HUES6 (cell line): ENCODE measurements around the gene KCP.

Experiments
- H3K27ac ChIP-seq: 2 replicates; pipeline ENCODE4 v1.7.0; 2013; ENCODE audit warnings: low read depth, mild to moderate bottlenecking, low read length, inconsistent platforms
- H3K27me3 ChIP-seq: 2 replicates; pipeline ENCODE4 v1.6.1; 2013; ENCODE audit warnings: low read length; ENCODE audit not compliant: control insufficient read depth, insufficient read depth
- H3K36me3 ChIP-seq: 2 replicates; pipeline ENCODE4 v1.6.1; 2013; ENCODE audit warnings: low read length; ENCODE audit not compliant: control insufficient read depth, insufficient read depth
- H3K4me1 ChIP-seq: 2 replicates; pipeline ENCODE4 v1.6.1; 2013; ENCODE audit warnings: low read length; ENCODE audit not compliant: control insufficient read depth, insufficient read depth
- H3K4me3 ChIP-seq: 2 replicates; pipeline ENCODE4 v1.5.1; 2013; ENCODE audit warnings: low read depth, low read length
- H3K9ac ChIP-seq: one replicate; pipeline ENCODE4 v1.6.1; 2013; ENCODE audit warnings: mild to moderate bottlenecking, low read length
- H3K9me3 ChIP-seq: 2 replicates; pipeline ENCODE4 v1.6.1; 2013; ENCODE audit warnings: low read depth, low read length; ENCODE audit not compliant: control insufficient read depth, insufficient read depth

KCP gene

GRCh38 chr7:128910569-128910945 lies at the start of gene KCP:
TSS of gene KCP (minus strand) at chr7:128910709. CDS start at chr7:128910676, 33 bp downstream.
- Histone ChIP-seq H3K9me3 (no peaks in the 10 kb centered on the region), H3K27ac (peak within 1 kb of the TSS; percentile 73; the same call in 1 of the 2 replicates), H3K9ac (peak within 1 kb of the TSS; percentile 58), H3K4me1 (peaks cover 32% of the 10 kb centered on the region), H3K27me3 (peaks cover 30% of the 10 kb centered on the region; the same call in 1 of the 2 replicates), H3K36me3 (no peaks in the 10 kb centered on the region; the same call in 1 of the 2 replicates), H3K4me3 (peak within 1 kb of the TSS; percentile 65)

GRCh38 chr7:128959296-128959695 lies 48.8 kb upstream of the KCP start:
- Histone ChIP-seq H3K4me3 (no peak overlapping the region), H3K9ac (no peak overlapping the region), H3K27me3 (no peaks in the 10 kb centered on the region), H3K27ac (no peak overlapping the region), H3K4me1 (peaks cover 11% of the 10 kb centered on the region), H3K36me3 (peaks cover 85% of the 10 kb centered on the region), H3K9me3 (no peaks in the 10 kb centered on the region)

DNA sequence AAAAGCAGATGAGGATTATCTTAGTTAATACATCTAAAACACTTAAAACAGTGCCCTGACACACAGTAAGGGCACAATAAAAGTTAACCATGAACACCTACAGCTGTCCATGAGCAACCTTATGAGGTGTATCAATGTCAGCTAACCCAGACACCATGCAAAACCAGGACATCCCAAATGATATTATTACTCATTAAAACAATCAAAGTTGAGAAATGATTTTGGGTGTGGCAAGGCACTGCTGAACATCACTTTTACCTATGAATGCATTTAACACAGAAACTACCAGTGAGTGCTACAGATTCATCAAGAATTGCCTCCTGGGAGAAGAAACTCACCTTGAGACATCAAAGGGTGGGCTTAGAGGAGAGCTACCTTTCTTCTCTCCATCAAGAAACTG lies 45.5 kb upstream of the KCP start:
- Histone ChIP-seq H3K9me3 (no peaks in the 10 kb centered on the region), H3K36me3 (peaks cover 82% of the 10 kb centered on the region), H3K4me3 (no peak overlapping the region), H3K4me1 (peaks cover 14% of the 10 kb centered on the region), H3K27ac (no peak overlapping the region), H3K27me3 (no peaks in the 10 kb centered on the region), H3K9ac (no peak overlapping the region)

DNA sequence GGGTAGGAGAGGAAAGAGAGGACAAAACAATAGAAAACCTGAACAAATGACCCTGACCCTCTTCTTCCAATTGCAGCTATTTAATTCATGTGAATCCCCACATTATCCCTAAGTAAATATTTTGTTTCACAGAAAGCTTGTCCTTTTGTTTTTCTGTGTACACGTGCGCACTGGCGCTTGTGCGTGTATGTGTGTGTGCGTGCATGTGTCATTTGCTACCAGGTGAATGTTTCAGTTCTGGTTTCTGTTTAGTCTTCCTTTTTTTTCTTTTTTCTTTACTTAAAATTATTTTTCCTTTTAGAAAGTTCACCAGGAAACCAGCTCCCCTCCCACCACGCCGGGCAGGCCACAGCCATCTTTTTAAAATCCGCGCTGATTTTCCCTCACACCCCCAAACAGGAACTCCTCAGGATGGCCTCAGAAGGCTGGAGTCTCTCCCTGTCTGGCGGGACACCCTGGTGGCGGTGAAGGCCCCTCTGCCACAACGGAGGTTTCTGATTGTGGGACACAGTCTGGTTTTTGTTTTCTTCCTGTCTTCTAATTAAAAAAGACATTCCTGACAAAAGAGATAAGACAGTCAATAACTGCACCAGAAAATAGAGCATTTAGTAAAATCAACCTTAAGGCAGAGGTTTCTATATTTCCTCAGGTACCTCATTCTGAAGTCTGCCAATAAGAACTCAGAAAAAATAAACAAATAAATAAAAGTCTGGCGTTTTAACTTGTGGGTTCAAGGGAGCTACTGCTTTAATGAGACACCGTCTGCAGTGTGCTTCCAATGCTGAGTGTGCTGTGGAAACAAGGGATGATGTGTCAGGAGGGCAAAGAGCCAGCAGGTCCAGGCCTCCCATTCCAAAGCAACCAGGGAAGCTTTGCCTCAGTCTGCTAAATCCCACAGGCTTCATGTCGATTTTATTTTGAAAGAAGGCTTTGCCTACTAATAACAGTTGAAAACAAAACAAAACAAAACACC lies 44.6 kb upstream of the KCP start:
- H3K9ac ChIP-seq: no peak overlapping the region
- peaks cover 79% of the 10 kb centered on the region for H3K36me3 ChIP-seq
- no peaks in the 10 kb centered on the region for H3K9me3 ChIP-seq
- no peak overlapping the region for H3K27ac ChIP-seq
- H3K4me1 ChIP-seq: peaks cover 14% of the 10 kb centered on the region
- H3K4me3 ChIP-seq: no peak overlapping the region
- no peaks in the 10 kb centered on the region for H3K27me3 ChIP-seq

DNA sequence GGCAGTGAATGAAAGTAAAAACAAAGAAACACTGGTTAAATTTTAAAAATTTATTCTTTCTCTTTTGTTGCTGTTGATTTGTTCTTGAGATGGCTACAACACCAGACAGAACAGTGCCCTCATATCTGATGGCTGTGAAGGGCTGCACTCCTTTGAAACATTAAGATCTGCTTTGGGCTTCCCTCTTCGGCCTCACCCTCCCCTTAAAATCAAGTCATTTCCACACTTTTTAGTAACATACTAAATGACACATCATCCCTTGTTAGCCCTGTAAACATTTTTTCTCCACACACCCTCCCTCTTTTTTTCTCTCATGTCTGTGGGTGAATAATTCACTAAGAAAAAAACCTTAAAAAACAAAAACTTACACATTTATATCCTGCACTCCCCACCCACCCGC lies 43.6 kb upstream of the KCP start:
- Histone ChIP-seq H3K4me1 (peaks cover 14% of the 10 kb centered on the region), H3K36me3 (peaks cover 71% of the 10 kb centered on the region), H3K27ac (no peak overlapping the region)

DNA sequence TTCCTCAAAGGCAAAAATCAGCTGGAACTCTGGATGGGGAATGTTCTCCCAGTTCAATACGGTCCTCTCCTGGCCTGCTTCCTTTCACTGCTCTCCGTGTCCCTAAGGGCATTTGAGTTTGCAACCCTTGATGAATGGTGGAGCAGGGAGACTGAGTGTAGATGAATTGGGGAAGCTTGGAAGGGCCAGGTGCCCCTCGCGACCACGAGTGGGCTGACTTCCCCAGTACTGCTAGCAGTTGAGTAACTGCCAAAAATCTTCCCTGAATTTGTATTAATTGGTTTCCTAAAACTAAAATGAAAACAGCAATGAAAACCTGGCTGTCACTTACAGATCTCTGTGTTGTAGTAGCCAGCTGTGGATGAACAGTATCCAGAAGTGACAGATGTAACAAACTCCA lies 40.8 kb upstream of the KCP start:
- H3K27ac ChIP-seq: no peak overlapping the region
- no peak overlapping the region for H3K9ac ChIP-seq
- H3K36me3 ChIP-seq: peaks cover 45% of the 10 kb centered on the region

More for the DNA sequence above, 43.6 kb upstream of the KCP start:
- H3K9me3 ChIP-seq: no peaks in the 10 kb centered on the region
- no peak overlapping the region for H3K4me3 ChIP-seq
- no peak overlapping the region for H3K9ac ChIP-seq
- no peaks in the 10 kb centered on the region for H3K27me3 ChIP-seq

GRCh38 chr7:128948976-128949760 lies 38.7 kb upstream of the KCP start:
- Histone ChIP-seq H3K9ac (no peak overlapping the region), H3K9me3 (no peaks in the 10 kb centered on the region), H3K4me3 (no peak overlapping the region), H3K27ac (no peak overlapping the region), H3K36me3 (peaks cover 25% of the 10 kb centered on the region), H3K4me1 (peaks cover 2% of the 10 kb centered on the region; the same call in 1 of the 2 replicates), H3K27me3 (no peaks in the 10 kb centered on the region)

More for the DNA sequence above, 40.8 kb upstream of the KCP start:
- H3K27me3 ChIP-seq: no peaks in the 10 kb centered on the region
- H3K9me3 ChIP-seq: no peaks in the 10 kb centered on the region
- no peak overlapping the region for H3K4me3 ChIP-seq
- H3K4me1 ChIP-seq: peaks cover 14% of the 10 kb centered on the region

- H3K27ac ChIP-seq: no peak overlapping the region
- no peak overlapping the region for H3K4me3 ChIP-seq
- no peaks in the 10 kb centered on the region for H3K27me3 ChIP-seq
- H3K4me1 ChIP-seq: no peaks in the 10 kb centered on the region
- no peaks in the 10 kb centered on the region for H3K9me3 ChIP-seq
- H3K36me3 ChIP-seq: peaks cover 18% of the 10 kb centered on the region
- H3K9ac ChIP-seq: no peak overlapping the region
Observed at GRCh38 chr7:128948312-128948973, 37.9 kb upstream of the KCP start.

- no peak overlapping the region for H3K4me3 ChIP-seq
- H3K36me3 ChIP-seq: peaks cover 12% of the 10 kb centered on the region
- H3K27ac ChIP-seq: no peak overlapping the region
- H3K9me3 ChIP-seq: no peaks in the 10 kb centered on the region
- H3K9ac ChIP-seq: no peak overlapping the region
- H3K4me1 ChIP-seq: no peaks in the 10 kb centered on the region
- no peaks in the 10 kb centered on the region for H3K27me3 ChIP-seq
Observed at GRCh38 chr7:128947854-128948253, 37.3 kb upstream of the KCP start.

DNA sequence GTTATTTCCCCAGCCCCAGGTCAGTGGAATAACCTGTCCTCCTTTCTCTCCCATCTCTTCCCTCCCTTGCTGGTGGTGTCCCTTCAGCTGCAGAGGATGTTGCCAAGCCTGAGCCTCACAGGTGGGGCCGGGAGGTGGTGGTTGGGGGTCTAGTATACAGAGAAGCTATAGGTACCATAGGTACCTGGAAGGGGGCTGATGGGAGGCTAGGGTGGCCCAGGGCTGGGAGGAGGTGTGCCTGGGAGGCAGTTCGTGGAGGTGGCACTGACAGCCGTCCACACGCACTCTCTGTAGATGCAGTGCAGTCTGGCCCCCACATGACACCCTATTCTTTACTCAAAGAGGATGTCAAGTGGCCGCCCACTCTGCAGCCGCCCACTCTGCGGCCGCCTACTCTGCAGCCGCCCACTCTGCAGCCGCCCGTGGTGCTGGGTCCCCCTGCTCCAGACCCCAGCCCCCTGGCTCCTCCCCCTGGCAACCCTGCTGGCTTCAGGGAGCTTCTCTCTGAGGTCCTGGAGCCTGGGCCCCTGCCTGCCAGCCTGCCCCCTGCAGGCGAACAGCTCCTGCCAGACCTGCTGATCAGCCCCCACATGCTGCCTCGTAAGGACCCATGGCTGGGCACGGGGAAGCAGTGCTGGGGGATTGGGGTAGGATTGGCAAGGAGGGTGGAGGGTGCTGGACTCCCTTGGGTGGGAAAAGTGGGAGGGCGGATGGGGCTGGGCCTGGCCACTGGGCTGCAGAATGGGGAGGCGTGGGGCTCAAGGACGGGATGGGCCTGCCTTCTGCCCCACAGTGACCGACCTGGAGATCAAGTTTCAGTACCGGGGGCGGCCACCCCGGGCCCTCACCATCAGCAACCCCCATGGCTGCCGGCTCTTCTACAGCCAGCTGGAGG lies 36.7 kb upstream of the KCP start:
- H3K9ac ChIP-seq: no peak overlapping the region
- H3K4me3 ChIP-seq: no peak overlapping the region
- H3K27me3 ChIP-seq: no peaks in the 10 kb centered on the region
- H3K9me3 ChIP-seq: no peaks in the 10 kb centered on the region
- no peaks in the 10 kb centered on the region for H3K4me1 ChIP-seq
- no peak overlapping the region for H3K27ac ChIP-seq
- H3K36me3 ChIP-seq: peaks cover 5% of the 10 kb centered on the region
